Activated gamma-delta T cell treated with Interleukin-2 at 50 U/mL for 16 hours (primary cell): ENCODE measurements around the gene DSTN.

ENCODE experiments used
- DNase-seq: peaks from one replicate; pipeline ENCODE4 v3.0.0-alpha.2; 2020

DSTN gene

DNA sequence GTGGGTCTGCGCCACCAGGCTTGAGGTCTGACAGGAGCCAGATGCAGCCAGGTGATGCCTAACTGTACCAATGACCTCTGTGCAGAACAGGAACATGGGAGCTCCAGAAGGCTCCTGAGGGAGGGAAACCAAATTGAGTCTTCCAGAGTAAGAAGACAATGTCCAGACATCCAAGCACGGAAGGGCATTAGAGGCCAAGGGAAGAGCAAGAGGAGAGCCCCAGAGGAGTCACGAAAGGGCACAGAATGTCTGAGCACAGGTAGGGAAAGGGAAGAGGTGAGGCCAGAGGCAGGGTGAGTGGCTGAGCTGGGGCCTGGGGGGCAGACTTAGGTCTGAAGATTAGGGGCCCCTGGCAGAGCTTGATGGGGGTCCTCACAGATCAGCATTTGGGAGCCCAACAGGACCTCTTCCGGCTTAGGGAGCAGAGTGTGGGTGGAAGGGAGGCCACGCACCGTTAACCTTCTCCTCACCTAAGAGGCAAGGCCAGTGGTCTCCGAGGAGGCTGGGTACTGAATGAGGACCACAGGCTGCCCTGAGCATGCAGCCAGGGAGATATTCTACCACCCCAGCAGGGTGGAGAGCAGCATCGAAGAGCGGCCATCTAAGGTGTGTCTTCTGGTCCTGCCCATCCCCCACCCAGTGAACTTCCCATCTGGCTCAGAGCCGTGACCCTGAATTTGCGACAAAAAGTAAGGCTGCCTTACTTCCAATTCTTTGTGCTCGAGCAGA, 70.4 kb downstream of the DSTN start:
- DNase-seq, result no peak

DNA sequence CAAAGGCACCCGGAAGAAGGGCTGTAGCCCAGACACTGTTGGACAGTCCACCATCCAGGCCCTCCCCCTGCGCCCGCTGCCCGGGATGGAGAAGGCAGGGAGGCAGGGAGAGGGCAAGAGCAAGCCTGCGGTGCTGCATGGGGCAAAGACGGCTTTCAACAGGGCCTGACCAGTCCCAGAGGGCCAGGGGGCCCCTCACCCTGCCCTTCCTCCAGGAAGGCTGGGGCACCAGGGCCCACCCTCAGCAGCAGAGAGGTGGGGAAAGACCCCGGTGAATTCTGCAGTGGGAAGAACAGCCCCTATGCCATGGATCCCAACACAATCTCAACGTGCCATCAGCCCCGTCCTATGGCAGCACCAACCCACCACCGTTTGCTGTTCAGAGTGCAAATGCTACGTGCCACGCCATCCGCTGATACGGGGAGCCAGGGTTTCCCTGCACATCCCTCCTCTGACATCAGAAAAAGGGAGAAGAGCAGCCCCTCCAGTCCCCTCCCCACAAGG, 71.1 kb downstream of the DSTN start:
- no peak for DNase-seq

DNA sequence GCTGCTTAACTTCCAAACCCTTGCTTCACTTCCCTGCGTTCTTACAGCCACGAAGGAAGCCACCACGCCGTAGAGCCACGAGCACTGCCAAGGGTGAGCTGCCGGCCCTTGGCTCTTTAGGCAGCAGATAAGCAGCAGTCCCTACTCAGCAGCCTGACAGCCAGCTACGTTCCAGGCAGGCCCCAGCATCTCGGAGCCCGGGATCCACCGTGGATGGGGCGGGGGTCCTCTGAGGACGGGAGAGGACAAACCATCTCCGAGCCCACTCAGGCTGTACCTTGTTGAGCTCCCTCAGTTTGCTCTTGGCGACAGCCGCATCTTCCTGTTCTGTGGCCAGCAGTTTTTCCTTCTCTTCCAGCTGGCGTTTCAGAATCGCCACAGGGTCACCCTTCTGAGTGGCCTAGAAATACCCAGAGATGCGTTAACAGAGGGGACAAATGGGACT, 71.7 kb downstream of the DSTN start:
- no peak for DNase-seq

DNA sequence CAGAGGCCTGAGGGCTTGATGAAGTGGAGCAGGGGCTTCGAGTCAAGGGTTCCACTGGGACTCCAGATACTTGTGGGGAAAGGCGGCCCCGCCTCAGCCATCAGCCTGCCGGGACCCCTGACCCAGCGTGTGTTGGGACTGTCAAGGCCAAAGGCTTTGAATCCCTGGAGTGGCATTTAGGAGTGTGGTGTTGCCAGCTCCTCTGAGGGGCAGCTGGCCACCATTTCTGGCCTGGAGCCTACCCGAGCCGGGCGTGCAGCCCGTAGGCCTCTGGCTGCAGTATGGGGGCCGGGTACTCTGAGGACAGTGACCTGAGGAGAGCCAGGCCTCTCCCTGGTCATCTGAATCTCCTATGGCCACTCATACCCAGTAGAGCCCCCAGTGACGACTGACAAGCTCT, 72.1 kb downstream of the DSTN start:
- no peak for DNase-seq

DNA sequence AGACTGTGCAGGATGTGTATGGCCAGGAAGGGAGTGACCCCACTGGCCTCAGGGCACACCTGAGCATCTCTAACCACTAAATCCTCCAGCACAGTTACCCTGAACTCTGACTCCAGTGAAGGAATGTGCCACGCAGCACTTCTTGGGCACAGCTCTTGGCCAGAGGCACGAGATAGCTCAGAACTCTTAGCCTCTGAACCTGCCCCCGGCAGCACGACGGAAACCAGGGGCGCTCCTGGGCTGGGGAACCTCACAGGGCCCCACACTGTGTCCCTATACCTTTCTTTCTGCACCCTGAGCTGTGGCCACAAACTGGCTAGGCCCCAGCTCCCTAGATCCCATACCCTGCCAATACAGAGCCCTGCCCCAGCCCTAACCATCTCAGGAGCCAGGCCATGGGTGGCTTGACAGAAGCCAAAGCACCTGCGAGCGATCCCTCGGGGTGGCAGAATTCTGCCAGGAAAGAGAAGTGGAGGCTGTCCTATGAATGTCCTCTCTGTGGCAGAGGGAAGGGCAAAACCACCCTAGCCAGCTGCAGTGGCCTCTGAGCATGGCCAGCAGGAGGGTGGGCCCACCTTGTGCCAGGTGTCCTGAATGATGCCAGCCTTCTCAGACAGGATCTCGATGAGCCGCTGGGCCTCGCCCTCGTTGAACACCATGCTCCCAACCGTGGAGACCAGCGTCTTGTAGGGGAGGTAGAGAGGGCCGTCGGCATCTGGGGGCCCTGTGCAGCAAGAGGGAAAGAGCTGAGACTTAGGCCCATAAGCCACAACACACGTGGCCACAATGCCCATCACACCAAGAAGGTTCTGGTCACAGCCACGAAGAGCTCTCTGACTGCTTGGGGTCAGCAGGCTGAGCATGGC, 72.8 kb downstream of the DSTN start:
- no peak for DNase-seq

DNA sequence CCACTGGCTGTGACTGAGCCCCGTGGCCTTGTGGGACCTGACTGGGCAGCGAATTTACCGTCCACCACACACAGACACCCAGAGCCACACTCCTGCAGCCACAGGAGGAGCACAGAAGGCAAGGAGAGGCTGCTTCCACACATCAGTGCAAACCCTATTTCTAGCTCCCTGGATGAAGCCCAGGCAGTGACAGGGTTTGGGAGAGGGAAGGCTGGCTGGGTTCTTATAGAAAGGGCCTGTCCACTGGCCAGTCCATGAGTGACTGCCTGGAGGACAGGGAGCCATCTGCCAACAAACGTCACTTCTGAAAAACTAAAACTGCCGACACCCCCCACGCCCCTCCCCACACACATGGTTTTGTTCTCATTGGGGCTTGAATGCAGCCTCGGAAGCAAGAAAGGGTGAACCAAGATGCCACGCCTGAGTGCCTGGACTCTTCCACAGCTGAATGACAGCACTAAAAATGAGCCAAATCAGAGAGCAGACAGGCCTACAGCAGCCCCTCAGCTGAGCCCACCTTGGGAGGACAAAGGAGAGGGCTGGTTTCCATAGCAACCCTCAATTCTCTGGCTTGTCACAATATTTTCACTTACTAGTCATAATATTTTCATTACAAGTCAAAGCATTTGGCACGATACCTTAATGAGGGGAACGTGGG, 73.8 kb downstream of the DSTN start:
- DNase-seq, result no peak

DNA sequence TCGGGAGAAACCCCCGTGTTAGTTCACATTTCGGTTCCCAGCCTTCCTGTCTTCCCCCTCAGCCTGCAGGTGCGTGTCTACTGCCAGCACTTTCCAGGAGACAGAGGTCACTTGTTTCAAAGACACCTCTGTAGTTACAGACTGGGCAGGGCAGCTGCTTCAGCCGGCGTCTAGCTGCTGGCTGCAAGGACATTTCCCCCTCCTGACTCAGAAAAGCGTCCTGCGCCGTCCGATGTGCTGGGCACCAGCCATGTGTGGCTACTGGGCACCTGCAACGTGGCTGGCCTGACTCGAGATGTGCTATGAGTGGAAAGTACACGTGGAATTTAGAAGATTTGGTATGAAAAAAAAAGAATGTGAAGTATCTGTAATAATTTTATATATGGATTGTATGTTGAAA, 74.6 kb downstream of the DSTN start:
- no peak for DNase-seq

DNA sequence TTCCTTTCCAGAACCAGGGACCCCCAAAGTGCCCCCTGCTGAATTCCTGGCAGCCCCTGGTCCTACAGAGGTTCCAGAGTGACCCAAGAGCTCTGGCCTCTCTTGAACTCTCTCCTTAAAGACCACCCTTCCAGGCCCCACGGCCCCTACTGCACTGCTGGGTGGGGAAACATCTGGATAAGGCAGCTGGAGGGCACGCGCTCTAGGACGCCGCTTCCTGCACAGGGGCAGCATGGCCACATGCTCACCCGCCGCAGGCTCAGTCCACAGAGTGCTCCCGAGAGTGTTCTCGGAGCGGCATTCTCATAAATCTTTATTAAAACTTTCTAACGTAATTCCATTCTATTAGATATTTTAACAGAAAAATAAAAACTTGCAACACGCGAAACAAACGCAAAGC, 75.1 kb downstream of the DSTN start:
- no peak for DNase-seq

DNA sequence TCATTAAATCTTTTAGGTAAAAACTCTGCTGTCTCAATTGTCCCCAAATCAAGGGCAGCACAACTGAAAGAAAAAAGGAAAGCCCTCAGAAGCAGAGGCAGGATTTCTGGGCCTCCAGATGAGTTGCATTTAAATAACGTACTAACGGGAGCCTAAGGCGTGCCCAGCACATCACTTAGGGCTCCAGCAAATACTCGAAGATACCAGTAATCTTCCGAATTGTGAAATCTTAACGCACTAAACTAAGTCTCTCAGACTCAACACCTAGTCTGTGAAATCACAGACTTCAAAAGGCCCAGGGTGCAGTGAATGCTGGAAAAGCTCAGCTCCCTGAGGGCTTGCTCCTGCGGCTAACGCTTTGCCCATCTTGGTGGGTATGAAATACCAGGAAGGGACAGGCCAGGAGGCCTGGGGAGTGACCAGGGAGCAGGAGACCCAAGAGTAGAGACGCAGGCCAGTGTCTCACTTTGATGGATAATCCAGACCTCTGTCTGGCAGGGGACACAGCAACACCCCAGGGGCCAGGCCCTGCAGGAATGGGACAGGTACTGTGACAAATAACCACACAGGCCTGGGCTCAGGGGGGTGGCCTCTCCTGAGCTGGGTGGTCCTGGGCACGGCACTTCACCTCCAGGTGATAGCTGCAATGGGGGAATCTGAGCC, 75.8 kb downstream of the DSTN start:
- DNase-seq, result no peak

DNA sequence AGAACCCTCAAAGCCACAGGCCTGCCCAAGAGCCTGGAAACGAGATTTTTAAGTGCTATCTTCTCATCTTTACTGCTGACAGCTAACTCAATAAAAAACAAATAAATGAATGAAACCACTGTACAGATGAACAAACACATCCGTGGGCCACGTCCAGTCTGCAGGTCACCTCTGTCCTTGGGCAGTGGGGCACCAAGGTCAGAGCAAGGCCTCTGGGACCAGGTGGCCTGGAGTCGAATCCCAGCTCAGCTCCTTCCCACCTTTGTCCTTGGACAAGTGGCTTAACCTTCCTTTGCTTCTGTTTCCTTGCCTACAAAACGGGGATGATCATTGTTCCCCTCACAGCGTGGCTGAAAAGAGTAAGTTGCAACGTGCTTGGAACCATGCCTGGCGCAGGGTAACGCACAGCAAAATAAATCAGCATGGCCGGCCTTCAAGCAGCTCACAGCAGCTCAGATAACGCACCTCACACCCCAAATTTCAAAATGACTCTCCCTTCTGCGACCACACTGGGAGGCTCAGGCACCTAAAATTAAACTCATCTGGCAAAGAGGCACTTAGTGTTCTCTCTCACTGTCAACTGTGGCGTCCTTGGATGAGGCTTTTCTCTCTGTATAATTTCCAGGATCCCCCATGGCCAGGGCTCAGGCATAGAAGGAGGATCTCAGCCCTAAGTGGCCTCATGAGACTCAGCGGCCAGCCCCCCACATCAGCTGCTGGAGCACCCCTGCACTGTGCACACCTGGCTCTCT, 76.5 kb downstream of the DSTN start:
- DNase-seq, result no peak

DNA sequence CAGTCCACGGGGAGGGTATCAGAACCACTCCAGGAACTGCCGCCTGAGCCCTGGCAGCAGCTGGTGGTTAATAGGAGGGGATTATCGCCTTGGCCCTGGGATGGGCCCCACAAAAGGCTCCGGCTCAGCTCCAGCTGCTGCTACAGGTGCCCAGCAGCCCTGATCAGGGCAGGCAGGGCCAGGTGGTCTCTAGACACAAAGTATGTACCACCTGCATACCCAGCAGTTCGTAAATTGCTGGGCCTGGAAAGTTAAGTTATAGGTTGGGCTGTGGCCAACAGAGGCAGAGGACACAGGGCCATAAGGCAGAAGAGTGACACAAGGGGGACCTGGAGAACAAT, 77.1 kb downstream of the DSTN start:
- DNase-seq, result no peak

DNA sequence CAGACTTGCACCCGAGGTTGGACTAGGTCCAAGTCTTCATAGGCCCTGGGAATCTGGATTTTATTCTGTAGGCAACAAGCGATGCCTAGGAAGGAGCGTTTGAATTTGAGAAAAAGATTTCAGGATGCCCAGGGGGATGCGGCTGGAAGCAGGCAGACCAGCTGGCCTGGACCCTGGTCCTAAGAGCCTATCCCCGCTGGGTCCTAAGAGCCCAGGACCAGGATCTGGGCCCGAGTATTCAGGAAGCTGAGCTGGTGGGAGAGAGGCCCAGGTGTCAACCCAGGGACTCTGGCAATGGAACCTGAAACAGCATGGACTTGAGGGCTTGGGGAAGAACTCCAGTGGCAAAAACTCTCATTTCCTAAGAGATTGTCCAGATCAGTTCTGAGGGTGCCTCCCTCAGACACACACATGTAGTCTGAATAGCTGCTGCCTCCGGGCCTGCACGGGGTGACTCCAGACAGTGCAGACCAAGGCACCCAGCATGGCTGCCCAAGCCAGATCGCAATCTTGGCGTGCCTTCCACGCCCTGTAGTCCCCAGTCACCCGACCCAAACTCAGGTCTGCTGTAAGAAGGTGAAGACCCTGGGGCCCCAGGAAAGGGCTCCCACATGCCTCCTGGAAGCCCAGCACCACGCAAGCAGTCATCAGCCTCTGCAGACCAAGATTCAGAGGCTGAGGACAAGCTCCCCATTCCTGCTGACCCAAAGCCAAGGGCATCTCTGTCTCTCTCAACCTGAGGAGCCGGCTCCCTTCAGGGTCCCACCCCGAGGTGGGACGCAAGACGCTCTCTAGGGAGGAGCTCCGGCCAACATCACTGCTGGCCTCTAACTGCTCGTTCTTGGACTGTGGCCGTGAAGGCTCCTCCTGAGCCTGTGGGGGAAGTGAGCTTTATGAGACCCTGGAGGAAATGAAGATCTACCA, 77.8 kb downstream of the DSTN start:
- DNase-seq, result no peak

DNA sequence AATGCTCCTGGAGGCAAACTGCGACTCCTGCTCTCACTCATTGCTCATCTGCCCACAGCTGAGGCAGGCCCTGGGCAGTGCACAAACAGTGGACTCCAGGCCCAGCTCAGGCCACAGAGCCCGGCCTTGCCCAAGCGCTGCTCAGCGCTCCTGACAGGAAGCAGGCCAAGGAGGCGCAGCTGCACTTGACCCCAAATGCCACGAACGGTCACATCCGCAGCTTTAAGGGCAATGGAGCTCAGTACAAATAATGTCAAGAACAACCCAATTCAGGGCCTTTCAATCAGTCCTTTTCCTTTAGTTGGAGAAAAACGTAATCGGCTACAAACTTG, 78.4 kb downstream of the DSTN start:
- DNase-seq, result no peak

DNA sequence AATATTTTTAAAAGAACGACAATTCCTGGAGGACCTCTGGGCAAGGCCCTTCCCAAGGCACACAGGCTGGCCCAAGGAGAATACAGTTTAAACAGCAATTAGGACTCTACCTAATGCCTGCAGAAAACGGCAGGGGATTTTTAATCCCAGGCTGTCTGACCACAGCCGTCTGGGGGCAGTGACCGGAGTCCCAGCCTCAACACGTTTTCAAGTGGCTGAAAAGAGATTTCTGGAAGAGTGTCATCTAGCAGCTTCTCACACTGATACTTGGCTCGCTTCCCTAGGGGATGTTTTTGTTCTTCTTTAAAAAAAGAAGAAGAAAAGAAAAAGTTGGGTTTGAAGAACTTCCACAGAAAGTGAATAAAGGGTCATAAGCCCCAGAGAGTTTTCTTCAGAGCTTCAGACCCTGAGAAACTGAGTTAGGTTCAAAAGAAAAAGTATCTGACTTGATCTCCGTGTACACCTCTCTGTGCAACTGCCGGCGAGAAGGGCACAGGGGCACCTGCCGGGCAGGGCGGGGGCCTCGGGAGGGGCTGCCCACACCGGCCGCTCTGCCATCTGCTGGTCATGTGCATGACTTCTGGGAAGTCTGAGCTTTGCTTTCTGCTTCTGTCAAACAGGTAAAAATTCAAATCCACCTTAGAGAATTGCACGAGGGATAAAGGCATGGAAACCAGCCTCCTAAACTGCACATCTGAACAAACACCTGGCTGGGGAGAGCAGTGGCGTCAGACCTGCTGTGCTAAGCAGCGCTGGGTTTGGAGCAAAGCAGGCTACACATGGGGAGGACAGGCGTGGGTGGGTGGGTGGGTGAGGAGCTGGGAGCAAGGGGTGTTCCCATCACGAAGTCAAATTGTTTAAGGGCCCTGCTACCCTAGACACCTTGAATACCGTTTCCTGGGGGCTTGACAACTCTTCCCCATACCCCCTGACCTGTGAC, 79.2 kb downstream of the DSTN start:
- DNase-seq, result peak; percentile 27

DNA sequence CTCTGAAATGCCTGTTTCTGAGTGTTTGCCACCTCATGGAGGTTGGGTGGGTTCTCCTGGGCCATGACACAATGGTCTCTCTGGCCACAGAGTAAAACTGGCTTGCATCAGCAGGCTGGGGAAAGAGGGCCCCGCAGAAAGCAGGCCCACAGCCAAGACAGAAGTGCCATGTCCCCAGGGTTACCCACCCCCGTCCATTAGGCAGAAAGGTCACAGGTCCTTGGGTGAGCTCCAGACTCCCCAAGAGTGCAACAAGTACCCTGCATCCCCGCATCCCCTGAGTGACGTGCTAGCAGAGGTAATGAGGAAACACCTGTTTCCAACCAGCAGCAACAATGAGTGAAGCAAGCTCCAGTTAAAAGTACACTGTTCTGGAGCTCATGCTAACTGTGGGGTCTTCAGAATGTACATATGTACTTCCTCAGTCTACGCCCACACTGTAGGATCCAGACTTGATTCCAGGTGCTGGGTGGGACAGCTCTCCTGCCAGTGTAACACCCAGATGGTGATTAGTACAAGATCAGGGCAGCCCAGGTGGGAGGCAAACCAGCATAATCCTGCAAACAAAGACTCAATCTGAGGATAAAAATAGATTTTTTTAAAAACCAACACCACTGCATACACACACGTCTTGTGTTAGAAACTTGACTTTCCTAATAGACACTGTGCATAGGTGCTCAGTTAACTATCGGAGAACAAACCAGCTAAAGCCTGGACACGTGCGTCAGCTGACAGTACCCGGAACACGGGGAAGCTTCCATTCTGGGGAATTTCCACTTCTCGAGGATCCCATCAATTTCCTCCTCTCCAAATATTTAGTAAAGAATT, 80.6 kb downstream of the DSTN start:
- no peak for DNase-seq

DNA sequence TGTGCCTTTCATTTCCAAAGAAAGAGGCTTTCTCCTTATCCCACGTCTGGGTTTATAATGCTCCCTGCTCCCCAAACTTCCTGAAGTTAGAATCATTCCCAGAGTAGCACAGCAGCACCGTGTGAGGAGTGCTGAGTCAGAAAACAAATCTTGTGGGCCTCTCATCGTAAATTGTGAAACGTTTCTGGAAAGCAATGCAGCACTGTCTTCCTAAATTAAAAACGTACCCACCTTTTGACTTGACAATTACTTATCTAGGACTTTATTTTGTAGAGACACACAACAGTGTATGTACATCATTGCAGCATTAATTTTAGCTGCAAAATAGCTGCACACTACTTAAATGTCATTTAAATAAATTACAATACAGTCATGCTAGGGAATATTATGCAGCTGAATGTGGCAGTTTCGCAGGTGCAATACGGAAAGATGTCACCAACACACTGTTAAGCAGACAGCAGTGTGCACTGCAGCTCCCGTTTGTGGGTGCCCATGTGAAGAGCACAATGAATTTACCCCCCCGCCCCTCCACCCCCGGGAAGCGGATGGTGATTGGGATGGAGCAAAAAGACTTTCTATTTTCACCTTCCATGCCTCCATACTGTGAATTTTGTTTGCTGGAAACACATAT, 81.4 kb downstream of the DSTN start:
- no peak for DNase-seq

DNA sequence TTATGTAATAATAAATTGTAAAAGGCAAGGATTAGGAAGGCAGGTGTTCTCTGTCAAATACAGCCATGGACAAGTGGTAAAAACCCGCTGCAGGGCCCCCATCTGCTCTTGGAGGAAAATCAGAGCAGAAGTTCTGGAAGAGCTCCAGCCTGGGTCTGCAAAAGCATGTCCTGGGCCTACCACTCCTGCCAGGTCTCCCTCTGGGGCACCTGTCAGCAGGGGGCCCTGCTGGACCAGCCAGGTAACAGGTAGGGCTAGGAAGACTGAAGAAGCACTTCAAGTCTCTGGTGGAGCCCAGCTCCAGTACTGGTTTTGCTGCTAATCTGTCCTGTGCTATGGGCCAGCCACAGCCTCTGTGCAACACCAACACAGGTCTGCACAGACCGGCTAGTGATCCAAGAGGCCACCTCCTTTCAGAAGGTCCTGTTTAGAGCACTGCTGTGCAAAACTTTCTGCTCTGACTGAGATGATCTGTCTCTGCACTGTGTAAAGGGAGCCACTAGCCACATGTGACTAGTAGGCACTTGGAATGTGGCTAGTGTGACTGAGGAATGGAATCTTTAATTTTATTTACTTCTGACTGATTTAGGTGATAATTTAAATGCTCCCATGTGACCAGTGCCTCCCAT, 82.0 kb downstream of the DSTN start:
- DNase-seq, result no peak

DNA sequence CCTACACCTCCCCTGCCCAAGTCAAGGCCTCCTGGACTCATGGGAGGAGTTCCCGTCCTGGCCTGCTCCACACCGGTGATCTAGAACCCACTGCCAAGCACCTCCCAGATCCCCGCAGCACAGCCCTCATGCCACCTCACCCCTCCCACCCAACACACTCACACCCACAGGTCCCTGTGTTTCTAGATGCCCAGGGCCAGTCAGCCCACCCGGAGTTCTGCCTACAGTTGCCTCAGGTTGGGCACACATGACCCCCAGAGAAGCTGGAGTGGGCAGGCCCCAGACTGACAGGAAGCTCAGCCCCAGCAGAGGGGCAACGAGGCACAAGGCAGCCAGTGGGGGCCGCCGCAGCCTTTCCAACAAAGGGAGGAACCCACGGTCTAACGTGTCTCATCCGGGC, 82.5 kb downstream of the DSTN start:
- no peak for DNase-seq
